Small intestine (tissue), 7 donors: ENCODE results near the gene DHRS3. TPM values are rescaled to one million over a fixed set of nuclear protein-coding genes. Genes with fewer than 3 reads are reported as not detected.

Experiments
- DNase-seq, 2 donors: peaks; one replicate each; pipeline versions ENCODE4 v3.0.0 to v3.0.0-alpha.2; 2013
- FAIRE-seq: peaks from 2 replicates; lab custom pipeline; 2012; peaks lifted over from hg19 to GRCh38; lab: Jason Lieb, UNC
- H3K27ac ChIP-seq, 3 donors: one replicate each; pipeline ENCODE4 v1.5.1; 2013; ENCODE audit warnings: low read length in 2 of 3, mild to moderate bottlenecking in 2 of 3, control low read depth in 1 of 3, inconsistent platforms in 1 of 3, low read depth in 1 of 3, moderate library complexity in 1 of 3
- H3K27me3 ChIP-seq, 3 donors: one replicate each; pipeline ENCODE4 v1.6.1; 2013; ENCODE audit warnings: low read length in 3 of 3, inconsistent platforms in 1 of 3; ENCODE audit not compliant: control insufficient read depth in 3 of 3, insufficient read depth in 3 of 3
- H3K36me3 ChIP-seq, 3 donors: one replicate each; pipeline ENCODE4 v1.6.1; 2013; ENCODE audit warnings: low read length in 3 of 3, inconsistent platforms in 1 of 3, low read depth in 1 of 3, mild to moderate bottlenecking in 1 of 3, moderate library complexity in 1 of 3; ENCODE audit not compliant: control insufficient read depth in 3 of 3, insufficient read depth in 2 of 3
- H3K4me1 ChIP-seq, 3 donors: one replicate each; pipeline ENCODE4 v1.6.1; 2013; ENCODE audit warnings: low read length in 2 of 3, inconsistent platforms in 1 of 3, low read depth in 1 of 3, mild to moderate bottlenecking in 1 of 3, moderate library complexity in 1 of 3; ENCODE audit not compliant: control insufficient read depth in 3 of 3, insufficient read depth in 2 of 3
- H3K4me3 ChIP-seq, 3 donors: one replicate each; pipeline ENCODE4 v1.5.1; 2013; ENCODE audit warnings: low read length in 3 of 3, control low read depth in 1 of 3, inconsistent platforms in 1 of 3, low read depth in 1 of 3, mild to moderate bottlenecking in 1 of 3, moderate library complexity in 1 of 3
- H3K9me3 ChIP-seq, 2 donors: one replicate each; pipeline ENCODE4 v1.6.1; 2013; ENCODE audit warnings: low read depth in 1 of 2, low read length in 1 of 2; ENCODE audit not compliant: control insufficient read depth in 2 of 2, insufficient read depth in 1 of 2
- WGBS, 3 donors: extraction: QIAGEN DNeasy Blood & Tissue Kit; methylation state at CpG; one replicate each; pipeline ENCODE4 v1.1.7; 2013; 5-methylcytosine and 5-hydroxymethylcytosine counted together
- polyA plus RNA-seq, 4 donors: library from polyadenylated mRNA; stranded (reverse) in 3 of 4; unstranded in 1 of 4; fragments of 200-250 nt in 3 of 4; fragments of 120-200 nt in 1 of 4; gene quantifications; one replicate each; pipeline versions ENCODE4 v1.2.1 to v1.2.3, GENCODE V29; 2013
- donor health status: healthy with polysubstance abuse.
- donor health status: control.
- donor health status: control.
- donor health status: Bipolar disorder and iron deficiency.
- donor health status: healthy.

DHRS3 gene
- polyA plus RNA-seq, 4 donors, result 45.3 to 87.0 (median 63.5) TPM

- no peak overlapping the region for H3K4me3 ChIP-seq
- FAIRE-seq, result no peak
- whole genome bisulfite sequencing, 3 donors, result 47 to 71% (median 65%) methylated on average over 9 of the region's 9 CpGs
- peaks cover 0 to 8% of the 10 kb centered on the region in 2 donors for H3K9me3 ChIP-seq
- no peaks in the 10 kb centered on the region for H3K36me3 ChIP-seq
- no peaks in the 10 kb centered on the region for H3K27me3 ChIP-seq
- H3K27ac ChIP-seq, result peak overlapping the region in 2 of 3 donors; percentile 65 to 75
- H3K4me1 ChIP-seq, result peaks cover 0 to 6% (median 0%) of the 10 kb centered on the region in 3 donors
- peak in 1 of 2 donors; percentile 36 for DNase-seq
Measured at GRCh38 chr1:12556368-12556930, 61.6 kb downstream of the DHRS3 start.

- 90 to 92% (median 92%) methylated on average over 13 of the region's 13 CpGs for WGBS, 3 donors
- no peak overlapping the region for H3K4me3 ChIP-seq
- FAIRE-seq (no peak), DNase-seq (no peak)
- H3K9me3 ChIP-seq, result peaks cover 0 to 5% of the 10 kb centered on the region in 2 donors
- H3K4me1 ChIP-seq, result peaks cover 0 to 6% (median 0%) of the 10 kb centered on the region in 3 donors
- H3K36me3 ChIP-seq, result no peaks in the 10 kb centered on the region
- peak overlapping the region in 2 of 3 donors; percentile 28 to 75 for H3K27ac ChIP-seq
- no peaks in the 10 kb centered on the region for H3K27me3 ChIP-seq
Measured at GRCh38 chr1:12555411-12556367, 62.3 kb downstream of the DHRS3 start.

- no peak for FAIRE-seq
- no peak overlapping the region for H3K4me3 ChIP-seq
- DNase-seq, result no peak
- H3K9me3 ChIP-seq, result peaks cover 0 to 5% of the 10 kb centered on the region in 2 donors
- H3K36me3 ChIP-seq, result no peaks in the 10 kb centered on the region
- no peak overlapping the region for H3K27ac ChIP-seq
- H3K4me1 ChIP-seq, result peaks cover 0 to 6% (median 0%) of the 10 kb centered on the region in 3 donors
- WGBS, 3 donors, result 91 to 94% (median 93%) methylated on average over 18 of the region's 18 CpGs
- H3K27me3 ChIP-seq, result no peaks in the 10 kb centered on the region
Measured at GRCh38 chr1:12554521-12555305, 63.3 kb downstream of the DHRS3 start.

GRCh38 chr1:12553963-12554362 is 64.0 kb downstream of the DHRS3 start:
- peaks cover 0 to 13% (median 3%) of the 10 kb centered on the region in 3 donors for H3K4me1 ChIP-seq
- no peak for DNase-seq
- H3K9me3 ChIP-seq, result peaks cover 0 to 5% of the 10 kb centered on the region in 2 donors
- H3K27ac ChIP-seq, result no peak overlapping the region
- H3K4me3 ChIP-seq, result no peak overlapping the region
- no peaks in the 10 kb centered on the region for H3K36me3 ChIP-seq
- FAIRE-seq, result no peak
- no peaks in the 10 kb centered on the region for H3K27me3 ChIP-seq
- 83 to 90% (median 85%) methylated on average over 3 of the region's 3 CpGs for WGBS, 3 donors

GRCh38 chr1:12552951-12553921 is 64.8 kb downstream of the DHRS3 start:
- no peak overlapping the region for H3K4me3 ChIP-seq
- peaks cover 0 to 18% (median 3%) of the 10 kb centered on the region in 3 donors for H3K4me1 ChIP-seq
- peaks cover 0 to 5% of the 10 kb centered on the region in 2 donors for H3K9me3 ChIP-seq
- DNase-seq (no peak), FAIRE-seq (no peak)
- no peaks in the 10 kb centered on the region for H3K36me3 ChIP-seq
- no peaks in the 10 kb centered on the region for H3K27me3 ChIP-seq
- peak overlapping the region in 1 of 3 donors; percentile 19 for H3K27ac ChIP-seq
- 85 to 91% (median 90%) methylated on average over 16 of the region's 16 CpGs for WGBS, 3 donors

- Histone ChIP-seq H3K36me3 (no peaks in the 10 kb centered on the region), H3K27ac (no peak overlapping the region), H3K4me1 (peaks cover 0 to 18% (median 3%) of the 10 kb centered on the region in 3 donors), H3K9me3 (peaks cover 0 to 5% of the 10 kb centered on the region in 2 donors), H3K4me3 (no peak overlapping the region), H3K27me3 (no peaks in the 10 kb centered on the region)
- DNase-seq (no peak), FAIRE-seq (no peak)
- WGBS, 3 donors, result 84 to 89% (median 86%) methylated on average over 21 to 27 of the region's 27 CpGs
Measured at GRCh38 chr1:12552111-12552888, 65.7 kb downstream of the DHRS3 start.

- H3K4me1 ChIP-seq, result peaks cover 0 to 12% (median 3%) of the 10 kb centered on the region in 3 donors
Measured at GRCh38 chr1:12551584-12551983, 66.4 kb downstream of the DHRS3 start.

More at GRCh38 chr1:12551584-12551983, 66.4 kb downstream of the DHRS3 start:
- FAIRE-seq, result no peak
- Histone ChIP-seq H3K4me3 (no peak overlapping the region), H3K36me3 (no peaks in the 10 kb centered on the region), H3K27me3 (no peaks in the 10 kb centered on the region), H3K27ac (no peak overlapping the region), H3K9me3 (no peaks in the 10 kb centered on the region)
- DNase-seq, result no peak
